GM21529 (cell line): ENCODE measurements around the gene NCSTN.

Experiments used
- ATAC-seq: cut with Tn5 transposase; IDR thresholded peaks from one replicate; pipeline ENCODE4 v1.9.1; 2021; ENCODE audit not compliant: unreplicated experiment

The NCSTN gene

DNA sequence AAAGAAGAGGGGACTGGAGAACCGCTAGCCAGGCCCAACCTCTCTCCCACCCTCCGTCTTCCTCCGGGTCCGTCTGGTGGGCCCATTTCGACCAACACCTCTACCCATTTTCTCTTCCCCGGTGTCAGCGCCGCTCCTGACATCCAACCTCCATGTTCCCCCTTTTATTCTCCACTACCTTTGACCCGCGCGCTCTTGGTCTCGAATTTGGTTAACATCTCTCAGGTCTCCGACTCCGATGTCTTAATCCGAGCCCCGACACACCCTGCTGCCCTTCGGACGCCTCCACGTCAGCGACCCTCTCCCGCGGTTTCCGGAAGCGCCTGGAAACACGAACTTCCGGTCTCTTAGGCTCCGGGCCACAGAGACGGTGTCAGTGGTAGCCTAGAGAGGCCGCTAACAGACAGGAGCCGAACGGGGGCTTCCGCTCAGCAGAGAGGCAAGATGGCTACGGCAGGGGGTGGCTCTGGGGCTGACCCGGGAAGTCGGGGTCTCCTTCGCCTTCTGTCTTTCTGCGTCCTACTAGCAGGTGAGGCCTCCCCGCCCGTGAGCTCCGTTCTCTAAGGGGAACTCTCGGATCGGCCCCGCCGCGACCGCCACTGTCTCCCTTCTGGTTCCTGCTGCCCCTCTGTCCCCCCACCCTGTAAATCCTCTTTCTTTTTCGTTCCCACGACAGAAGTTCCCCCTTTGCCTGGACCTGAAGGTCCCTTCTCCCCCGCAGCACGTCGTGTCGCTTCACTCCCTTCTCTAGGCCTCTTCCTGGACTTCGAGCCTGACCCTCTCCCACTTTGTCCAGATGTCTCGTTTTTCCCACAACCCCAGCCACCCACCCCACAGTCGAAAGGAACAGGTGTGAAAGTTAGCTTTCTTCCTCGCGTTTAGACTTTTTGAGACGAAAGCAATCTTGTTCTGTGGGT lies at the start of gene NCSTN, which contains the start of gene COPA:
Gene NCSTN, plus strand, starts transcription at position 431 of the 917 bp plus-strand sequence. Its CDS starts 14 bp downstream, at position 445.
Gene COPA, minus strand, starts transcription at position 298 of the 917 bp plus-strand sequence. Its CDS starts 80 bp downstream, at position 218.
- ATAC-seq: peak; percentile 88

DNA sequence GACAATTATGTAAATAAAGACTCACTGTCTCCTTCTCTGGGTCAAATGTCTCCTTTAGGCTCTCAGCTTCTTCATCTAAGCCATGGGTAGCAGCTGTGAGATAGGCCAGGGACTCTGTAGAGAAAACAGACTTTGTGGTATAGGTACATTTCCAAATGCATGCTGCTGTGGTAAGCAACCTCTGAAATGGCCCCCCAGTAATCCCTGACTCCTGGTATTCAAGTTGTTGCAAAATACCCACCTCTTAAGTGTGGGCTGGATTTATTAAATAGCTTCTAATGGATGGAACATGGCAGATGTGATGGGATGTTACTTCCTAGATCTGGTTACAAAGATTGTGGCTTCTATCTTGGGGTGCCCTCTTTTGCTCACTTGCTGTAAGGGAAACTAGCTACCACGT lies 47.1 kb upstream of the NCSTN start:
- no peak for ATAC-seq

DNA sequence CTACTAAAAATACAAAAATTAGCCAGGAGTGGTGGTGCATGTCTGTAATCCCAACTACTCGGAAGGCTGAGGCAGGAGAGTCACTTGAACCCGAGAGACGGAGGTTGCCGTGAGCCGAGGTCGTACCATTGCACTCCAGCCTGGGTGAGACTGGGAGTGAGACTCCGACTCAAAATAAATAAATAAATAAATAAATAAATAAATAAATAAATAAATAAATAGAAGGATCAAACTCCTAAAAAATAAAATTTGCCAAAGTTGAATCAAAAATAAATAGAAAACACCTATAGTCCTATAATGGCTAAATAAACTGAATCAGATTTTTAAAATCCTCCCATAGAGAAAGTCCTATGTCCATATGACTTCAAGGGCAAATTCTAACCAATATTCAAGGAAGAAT lies 43.0 kb upstream of the NCSTN start:
- ATAC-seq: no peak

DNA sequence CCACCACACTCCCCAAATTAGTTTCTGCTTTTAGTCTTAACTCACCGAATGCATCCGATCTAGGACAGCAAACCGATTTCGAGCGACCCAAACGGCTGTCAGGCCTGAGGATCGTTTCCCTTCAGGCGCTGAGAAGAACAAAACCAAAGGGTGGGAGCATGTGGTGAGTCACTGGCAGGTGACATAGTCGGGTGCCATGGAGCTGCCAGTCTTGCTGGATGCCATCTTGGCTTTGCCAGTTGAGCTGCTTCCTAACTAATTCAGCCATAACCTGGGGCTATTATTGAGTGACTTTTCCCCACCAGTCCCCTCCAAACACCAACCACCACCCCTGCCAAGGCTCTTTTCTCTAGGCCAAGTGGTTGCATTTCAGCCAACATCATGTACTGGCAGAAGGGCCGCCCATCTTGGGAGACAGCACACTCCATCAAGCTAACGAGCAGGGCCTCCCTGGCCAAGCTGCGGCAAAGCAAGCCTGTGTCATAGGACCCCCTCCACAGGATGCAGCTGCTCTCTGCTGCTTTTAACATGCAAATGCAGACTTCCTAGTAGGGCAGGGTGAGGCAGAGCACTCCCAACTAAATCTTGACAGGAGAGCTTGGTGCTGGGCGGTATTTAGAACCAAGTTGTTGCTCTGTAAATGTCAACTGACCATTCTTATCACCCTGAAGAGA lies 35.9 kb upstream of the NCSTN start:
- no peak for ATAC-seq

DNA sequence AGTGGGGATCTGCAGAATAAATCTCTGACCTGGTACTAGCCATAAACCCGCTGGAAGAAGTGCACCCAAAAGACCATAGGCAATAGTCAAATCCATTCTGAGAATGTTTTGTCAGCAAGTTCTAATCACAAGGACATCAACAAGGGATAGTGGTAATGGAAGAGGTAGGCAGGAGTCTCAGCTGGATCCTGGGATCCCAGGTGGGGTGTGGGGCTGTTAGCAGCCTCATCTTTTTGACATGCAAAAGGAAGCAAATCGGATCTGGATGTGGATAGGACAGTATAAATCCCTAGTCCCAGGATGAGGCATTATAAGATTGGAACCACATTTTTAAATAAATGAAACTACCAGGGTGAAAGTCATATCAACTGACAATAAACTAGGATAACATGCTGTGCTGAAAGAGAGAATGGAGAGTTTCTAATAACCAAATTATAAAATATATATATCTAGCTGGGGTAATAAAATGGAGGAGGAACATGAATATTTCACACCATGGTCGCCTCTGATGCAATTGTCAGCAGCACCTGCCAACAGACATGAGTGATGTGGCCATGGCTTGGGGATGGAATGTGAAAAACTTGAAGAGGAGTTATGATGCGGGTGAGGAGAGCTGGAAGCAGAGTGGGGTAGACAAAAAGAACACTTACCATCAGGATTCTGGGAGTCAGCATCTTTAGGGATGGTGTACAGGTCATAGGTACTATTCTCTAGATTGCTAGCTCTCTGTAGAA lies 34.6 kb upstream of the NCSTN start:
- no peak for ATAC-seq

DNA sequence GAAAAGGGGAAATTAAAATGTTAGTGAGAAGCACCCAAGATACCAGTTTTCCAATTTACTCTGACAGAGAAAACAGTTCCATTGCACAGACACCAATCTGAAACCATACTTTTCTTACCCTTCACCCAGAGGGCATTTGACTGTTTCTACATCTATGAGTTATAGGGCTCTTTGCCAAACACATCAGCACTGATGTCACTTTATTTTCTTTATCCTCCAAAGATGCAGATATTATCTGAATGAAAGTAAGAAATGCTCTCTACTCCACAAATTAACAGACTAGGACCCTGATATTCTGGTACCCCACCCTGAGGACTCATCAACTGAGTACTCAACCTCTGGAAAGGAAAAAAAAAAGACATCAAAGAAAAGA lies 34.0 kb upstream of the NCSTN start:
- no peak for ATAC-seq

DNA sequence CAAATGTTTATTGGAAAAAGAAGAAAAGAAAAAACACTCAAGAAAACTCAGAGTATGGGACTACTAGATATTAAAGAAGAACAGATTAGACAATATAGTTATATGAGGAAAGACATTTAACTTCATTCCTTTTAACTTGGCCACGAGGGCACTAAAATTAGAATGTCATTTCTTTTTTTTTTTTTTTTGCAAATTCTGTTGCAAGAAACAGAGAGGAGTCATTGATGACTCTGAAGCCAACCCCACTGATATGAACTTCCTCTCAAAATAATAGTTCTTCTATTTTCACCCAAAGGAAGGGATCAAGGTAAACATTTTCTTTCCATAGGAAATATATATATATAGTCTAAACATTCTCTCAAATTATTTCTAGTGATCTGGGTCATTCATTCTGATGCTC lies 33.6 kb upstream of the NCSTN start:
- no peak for ATAC-seq

DNA sequence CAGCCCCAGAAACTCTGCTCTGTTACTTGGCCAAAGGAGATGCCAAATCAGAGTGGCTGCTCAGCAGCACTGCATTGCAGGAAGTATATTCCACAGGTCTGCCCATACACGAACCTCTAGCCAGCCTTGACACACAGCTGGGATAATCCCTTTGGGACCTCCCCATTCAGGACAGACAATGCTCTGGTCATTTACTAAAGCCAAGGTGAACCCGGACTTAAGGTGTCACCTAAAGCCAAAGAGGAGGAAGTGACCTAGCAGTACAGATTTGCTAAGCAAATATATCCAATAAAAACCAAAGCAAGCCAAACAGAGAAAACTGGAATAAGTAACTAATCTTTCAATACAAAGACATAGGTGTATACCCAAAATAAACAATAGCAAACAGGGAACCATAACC lies 27.8 kb upstream of the NCSTN start:
- ATAC-seq: no peak

DNA sequence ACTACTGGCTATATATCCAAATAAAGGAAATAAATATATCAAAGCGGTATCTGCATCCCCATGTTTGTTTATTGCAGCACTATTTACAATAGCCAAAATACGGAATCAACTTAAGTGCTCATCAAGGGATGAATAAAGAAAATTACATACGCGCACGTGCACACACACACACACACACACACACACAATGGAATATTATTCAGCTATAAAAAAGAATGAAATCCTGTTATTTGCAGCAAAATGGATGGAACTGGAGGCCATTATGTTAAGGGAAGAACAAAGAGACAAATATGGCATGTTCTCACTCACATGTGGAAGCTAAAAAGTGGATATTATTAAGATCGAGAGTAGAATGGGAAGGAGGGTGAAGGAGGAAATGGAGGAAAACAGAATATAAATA lies 20.4 kb upstream of the NCSTN start:
- ATAC-seq: no peak

DNA sequence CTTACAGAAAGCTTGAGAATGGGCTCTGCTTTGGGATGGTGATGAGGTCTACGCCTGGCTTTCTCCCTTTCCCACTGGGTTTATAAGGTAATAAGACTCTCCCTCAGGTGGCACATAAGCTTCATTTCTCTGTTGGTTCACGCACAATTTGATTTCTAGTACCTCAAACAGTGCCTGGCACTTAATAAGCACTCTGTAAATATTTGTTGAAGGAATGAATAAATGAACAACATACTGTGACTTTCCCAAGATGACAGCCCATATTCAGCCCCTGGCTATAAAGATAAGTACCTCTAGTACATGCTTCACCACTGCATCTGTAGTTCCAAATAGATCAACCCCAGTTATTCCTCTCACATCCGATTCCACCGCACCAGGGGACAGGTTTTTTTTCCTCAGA lies 17.9 kb upstream of the NCSTN start:
- ATAC-seq: no peak

DNA sequence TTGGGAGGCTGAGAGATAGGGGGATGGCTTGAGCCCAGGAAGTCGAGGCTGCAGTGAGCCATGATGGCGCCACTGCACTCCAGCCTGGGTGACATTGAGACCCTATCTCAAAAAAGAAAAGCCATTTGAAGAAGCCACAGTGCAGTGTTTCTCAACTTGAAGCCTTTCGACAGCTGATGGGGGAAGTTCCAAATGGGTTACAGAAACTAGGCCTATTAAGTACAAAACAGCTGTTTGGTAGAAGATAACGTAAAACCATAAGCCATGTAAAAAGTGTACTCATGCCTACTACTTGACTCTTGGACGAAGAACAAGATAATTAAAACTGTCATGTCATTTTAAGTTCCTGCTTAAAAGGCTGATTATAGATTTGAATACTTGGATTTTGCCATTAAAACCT lies 16.8 kb upstream of the NCSTN start:
- no peak for ATAC-seq

DNA sequence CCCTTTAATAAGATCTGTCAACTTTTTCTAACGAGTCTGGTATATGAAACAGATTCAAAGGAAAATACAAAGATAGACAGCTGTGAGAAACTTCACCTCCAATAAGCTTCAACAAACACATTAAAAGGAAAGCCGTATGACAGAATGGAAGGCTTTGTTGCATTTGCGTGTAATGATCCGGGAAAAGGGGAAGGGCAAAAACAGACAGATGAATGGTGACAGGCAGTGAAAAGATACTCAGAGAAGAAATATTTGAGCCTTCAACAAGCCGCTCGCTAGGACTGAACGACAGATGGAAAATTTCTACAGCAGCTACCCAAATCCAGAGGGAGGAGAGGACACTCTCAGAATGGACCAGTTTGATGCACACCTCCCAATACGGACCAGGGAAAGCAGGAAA lies 15.0 kb upstream of the NCSTN start:
- no peak for ATAC-seq

DNA sequence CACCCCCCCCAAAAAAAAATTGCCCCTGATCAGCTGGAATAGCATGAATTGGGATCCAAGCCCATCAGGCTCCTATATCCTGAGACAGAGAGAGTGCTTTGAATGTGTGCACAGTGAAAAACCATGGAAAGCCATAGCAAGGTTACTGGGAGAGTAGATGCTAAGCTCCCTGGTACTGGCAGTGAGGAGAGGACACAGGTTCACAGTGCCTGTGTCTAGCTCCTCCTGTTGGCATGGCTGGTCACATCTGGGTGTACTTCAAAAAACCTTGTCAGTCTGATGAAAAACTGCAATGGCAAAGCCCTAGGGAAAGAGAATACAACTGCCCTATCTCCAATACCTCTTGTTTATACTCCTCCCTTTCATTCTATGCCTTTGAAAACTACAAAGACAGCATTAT lies 13.1 kb upstream of the NCSTN start:
- no peak for ATAC-seq

DNA sequence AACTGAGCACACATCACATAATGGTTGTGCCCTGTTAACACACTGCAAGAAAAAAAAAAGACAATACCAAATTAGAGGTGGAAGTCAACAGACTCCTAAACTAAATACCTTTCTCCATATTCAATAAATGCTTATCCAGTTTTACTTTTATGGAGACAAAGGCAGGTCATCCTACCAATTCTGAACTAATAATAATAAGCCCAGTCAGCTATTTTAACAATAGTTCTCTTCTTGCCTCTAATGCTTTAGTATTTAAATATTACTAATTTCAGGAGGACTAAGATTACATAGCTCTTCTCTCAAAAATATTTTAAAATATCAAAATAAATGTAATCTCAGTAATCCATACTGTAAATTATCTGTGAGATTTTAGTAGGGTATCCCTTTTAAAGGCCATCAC lies 10.7 kb upstream of the NCSTN start:
- ATAC-seq: no peak

DNA sequence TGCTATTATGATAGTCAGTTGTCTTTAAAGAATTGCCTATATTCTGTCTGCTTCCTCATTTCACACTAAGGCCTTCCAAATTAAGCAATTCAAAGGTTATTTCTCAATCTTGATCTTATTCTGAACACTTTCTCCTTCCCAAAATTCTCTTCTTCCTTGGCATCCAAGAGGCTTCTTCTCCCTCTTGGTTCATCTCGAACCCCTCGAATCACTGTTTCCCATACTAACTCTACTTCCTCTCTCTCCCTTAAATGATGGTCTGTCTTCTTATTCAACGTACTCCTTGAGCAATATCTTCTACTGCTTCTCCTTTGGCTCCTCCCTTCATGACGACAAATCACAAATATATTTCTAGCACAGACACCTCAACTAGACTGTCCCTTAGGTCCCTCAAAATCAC lies 4.6 kb upstream of the NCSTN start:
- ATAC-seq: no peak

DNA sequence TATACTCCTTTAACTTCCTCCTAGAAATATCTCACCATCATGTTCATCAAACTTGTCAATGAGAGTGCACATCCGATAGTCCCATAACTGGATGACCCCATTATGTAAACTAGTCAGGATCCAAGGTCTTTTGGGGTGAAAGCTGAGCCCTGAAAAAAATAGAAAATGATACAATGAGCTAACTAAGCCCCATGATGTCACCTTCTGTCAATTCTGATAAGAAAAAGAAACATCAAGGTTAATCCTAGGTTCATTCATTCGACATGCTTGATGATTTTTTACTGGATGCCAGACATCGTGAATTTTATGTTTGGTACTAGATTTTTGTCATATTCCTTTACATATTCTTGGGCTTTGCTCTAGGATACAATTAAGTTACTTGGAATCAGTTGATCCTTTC lies 3.0 kb upstream of the NCSTN start:
- ATAC-seq: no peak

DNA sequence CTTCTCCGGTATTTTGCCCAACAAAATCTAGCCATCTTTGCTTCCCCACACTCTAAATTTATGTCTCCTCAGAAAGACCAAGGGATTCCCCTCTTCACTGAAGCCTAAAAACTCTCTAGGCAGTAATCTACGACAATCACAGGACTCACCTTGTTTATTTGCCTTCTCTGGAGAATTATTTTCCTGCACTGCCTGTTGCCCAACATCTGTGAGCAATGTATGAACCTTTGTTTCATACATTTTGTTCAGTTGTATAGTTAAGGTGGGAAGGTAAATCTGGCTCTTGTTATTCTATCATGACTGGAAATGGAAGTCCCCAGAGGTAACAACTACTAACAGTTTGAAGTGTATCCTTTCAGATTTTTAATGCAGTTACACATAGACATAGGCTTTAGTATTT lies 2.3 kb upstream of the NCSTN start:
- no peak for ATAC-seq

DNA sequence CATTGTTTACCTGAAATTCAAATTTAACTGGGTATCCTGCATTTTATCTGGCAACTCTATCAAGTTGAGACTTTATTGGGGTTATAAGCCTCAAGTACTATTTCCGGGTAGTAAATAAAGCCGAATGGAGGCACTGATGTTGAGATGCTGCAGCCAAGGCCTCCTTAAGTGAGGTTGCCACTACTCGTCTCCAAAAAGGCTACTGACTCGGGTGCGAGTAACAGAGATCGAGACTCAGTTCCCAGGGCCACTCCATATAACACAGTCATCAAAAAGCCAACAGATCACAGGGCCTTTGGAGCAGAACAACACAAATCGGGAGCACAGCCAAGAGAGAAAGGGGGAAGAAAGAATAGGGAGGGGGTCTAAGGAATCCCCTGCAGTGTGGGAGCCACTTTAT lies 657 bp upstream of the NCSTN start:
- no peak for ATAC-seq

DNA sequence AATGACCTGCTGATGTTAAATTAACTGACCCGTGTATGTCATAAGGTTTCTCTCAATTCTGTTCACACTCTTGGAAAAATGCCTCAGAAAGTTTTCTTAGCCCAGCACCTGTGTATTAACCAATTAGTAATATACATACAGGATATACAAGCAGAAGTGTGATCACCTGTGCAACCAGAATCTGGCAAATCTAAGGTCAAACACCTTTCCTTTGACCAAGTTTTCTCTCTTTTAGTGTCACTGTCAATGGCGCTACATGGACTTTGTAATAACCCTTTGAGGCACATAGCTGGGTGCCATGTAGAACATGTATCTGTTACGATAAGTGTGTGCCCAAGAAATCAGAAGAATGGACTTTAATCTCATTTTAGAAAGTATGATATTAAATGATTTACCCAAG lies 1.1 kb downstream of the NCSTN start:
- ATAC-seq: no peak

DNA sequence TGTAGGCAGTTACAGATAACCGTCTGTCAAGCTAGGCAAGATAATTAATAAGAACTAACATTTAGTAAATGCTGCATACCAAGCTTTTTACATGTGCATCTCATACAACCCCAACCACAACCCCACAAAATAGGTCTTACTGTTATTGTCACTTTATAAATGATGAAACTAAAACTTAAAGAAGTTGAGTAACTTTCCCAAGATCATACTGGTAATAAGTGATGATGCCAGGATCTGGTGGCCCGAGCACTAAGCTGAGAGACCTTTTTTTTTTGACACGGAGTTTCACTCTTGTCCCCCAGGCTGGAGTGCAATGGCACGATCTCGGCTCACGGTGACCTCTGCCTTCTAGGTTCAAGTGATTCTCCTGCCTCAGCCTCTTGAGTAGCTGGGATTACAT lies 1.8 kb downstream of the NCSTN start:
- ATAC-seq: no peak

DNA sequence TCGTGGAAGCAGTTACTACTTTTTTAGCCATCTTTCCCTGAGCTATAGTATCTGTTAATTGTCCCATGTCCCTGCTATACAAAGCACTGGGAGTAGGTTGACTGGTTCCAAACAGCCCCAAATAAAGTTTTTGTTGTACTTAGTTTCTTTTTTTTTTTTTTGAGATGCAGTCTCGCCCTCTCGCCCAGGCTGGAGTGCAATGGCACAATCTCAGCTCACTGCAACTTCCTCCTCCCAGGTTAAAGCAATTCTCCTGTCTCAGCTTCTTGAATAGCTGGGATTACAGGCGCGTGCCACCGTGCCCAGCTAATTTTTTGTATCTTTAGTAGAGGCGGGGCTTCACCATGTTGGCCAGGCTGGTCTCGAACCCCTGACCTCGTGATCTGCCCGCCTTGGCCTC lies 3.3 kb downstream of the NCSTN start:
- no peak for ATAC-seq

DNA sequence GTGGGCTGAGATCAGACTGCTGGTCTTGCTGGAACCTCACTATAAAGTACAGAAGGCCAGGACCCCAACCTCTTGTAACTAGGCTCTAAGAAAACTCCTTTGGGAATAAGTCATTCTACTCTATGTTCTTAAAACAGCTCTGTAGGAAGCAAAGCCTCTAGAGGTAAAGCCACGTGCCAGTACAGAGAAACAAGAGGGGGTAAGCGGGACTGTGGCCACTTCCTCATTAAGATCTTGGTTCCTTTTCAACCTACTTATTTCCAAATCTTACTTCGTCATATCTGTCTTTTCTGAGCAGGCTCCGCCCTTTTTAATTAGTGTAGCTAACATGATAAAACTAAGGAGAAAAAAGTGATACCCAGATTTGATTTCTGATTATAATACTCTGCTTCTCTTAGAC lies 3.8 kb downstream of the NCSTN start:
- ATAC-seq: peak; percentile 49
